IMR-90 (cell line): Measurements from ENCODE around the gene SATL1. TPM values are rescaled to one million over a fixed set of nuclear protein-coding genes. Genes with fewer than 3 reads are reported as not detected.

ENCODE experiments used
- ATAC-seq: fragments of 200-7000 bp; cut with Tn5 transposase; 2 replicates; pipeline ENCODE4 v1.9.1; 2020; ENCODE audit warnings: low read depth, mild to moderate bottlenecking, moderate library complexity
- BruUV-seq: library from RNA; stranded (reverse); fragments of 400-500 nt; replicated peaks from 2 replicates; lab custom pipeline; 2021; lab: Mats Ljungman, UMichigan
- CTCF ChIA-PET: fragments of 300-600 bp; formaldehyde crosslinking; extraction: SDS; loops from one replicate; lab custom pipeline; 2021; ENCODE audit warnings: antibody characterized with exemption; lab: Yijun Ruan, JAX
- POLR2A ChIA-PET: fragments of 300-600 bp; sonication (Branson Sonifier 250); formaldehyde crosslinking; loops from one replicate; lab custom pipeline; 2022; ENCODE audit warnings: antibody characterized with exemption; ENCODE audit not compliant: unreplicated experiment; lab: Charles Lee
- DNase-seq: peaks from one replicate; pipeline ENCODE4 v3.0.0; 2013
- H2AFZ ChIP-seq: replicated peaks from 2 replicates; pipeline ENCODE3; 2013; ENCODE audit warnings: low read length, mild to moderate bottlenecking; ENCODE audit not compliant: poor library complexity
- H2AK5ac ChIP-seq: 2 replicates; pipeline ENCODE4 v1.6.1; 2013; ENCODE audit warnings: low read depth, low read length, inconsistent platforms
- H2AK9ac ChIP-seq: replicated peaks from 2 replicates; pipeline ENCODE3; 2013; ENCODE audit warnings: mild to moderate bottlenecking, low read depth, low read length, moderate library complexity; ENCODE audit not compliant: poor library complexity
- H2BK120ac ChIP-seq: 2 replicates; pipeline ENCODE4 v1.6.1; 2013; ENCODE audit warnings: low read depth, low read length, inconsistent platforms
- H2BK15ac ChIP-seq: 3 replicates; pipeline ENCODE4 v1.6.1; 2013; ENCODE audit warnings: low read depth, low read length, inconsistent platforms
- H2BK20ac ChIP-seq: 2 replicates; pipeline ENCODE4 v1.6.1; 2013; ENCODE audit warnings: low read depth, mild to moderate bottlenecking, inconsistent platforms, low read length, moderate library complexity
- H2BK5ac ChIP-seq: 2 replicates; pipeline ENCODE4 v1.6.1; 2013; ENCODE audit warnings: mild to moderate bottlenecking, low read depth, low read length, inconsistent platforms; ENCODE audit not compliant: poor library complexity, severe bottlenecking
- H3K14ac ChIP-seq: replicated peaks from 2 replicates; pipeline ENCODE4 v1.6.1; 2013; ENCODE audit warnings: low read depth, low read length, inconsistent platforms
- H3K18ac ChIP-seq: 2 replicates; pipeline ENCODE4 v1.6.1; 2013; ENCODE audit warnings: low read depth, low read length, control low read depth
- H3K23ac ChIP-seq: 2 replicates; pipeline ENCODE4 v1.6.1; 2013; ENCODE audit warnings: low read depth, low read length, inconsistent platforms
- H3K27ac ChIP-seq: 2 replicates; pipeline ENCODE4 v1.5.1; 2013; ENCODE audit warnings: mild to moderate bottlenecking, control low read depth, low read length; ENCODE audit not compliant: insufficient read depth
- H3K27me3 ChIP-seq: 2 replicates; pipeline ENCODE4 v1.6.1; 2013; ENCODE audit warnings: low read length; ENCODE audit not compliant: control insufficient read depth, insufficient read depth
- H3K36me3 ChIP-seq: 2 replicates; pipeline ENCODE4 v1.6.1; 2013; ENCODE audit warnings: low read length, mixed read lengths; ENCODE audit not compliant: control insufficient read depth, insufficient read depth
- H3K4ac ChIP-seq: 2 replicates; pipeline ENCODE4 v1.6.1; 2013; ENCODE audit warnings: low read depth, low read length, inconsistent platforms
- H3K4me1 ChIP-seq: 2 replicates; pipeline ENCODE4 v1.6.1; 2013; ENCODE audit warnings: low read length, mixed read lengths; ENCODE audit not compliant: control insufficient read depth, insufficient read depth
- H3K4me2 ChIP-seq: 2 replicates; pipeline ENCODE4 v1.6.1; 2013; ENCODE audit warnings: low read depth, mild to moderate bottlenecking, control low read depth, low read length, moderate library complexity
- H3K4me3 ChIP-seq: 2 replicates; pipeline ENCODE4 v1.5.1; 2013; ENCODE audit warnings: low read depth, mild to moderate bottlenecking, control low read depth, low read length, moderate library complexity; ENCODE audit not compliant: insufficient read depth
- H3K56ac ChIP-seq: 2 replicates; pipeline ENCODE4 v1.6.1; 2013; ENCODE audit warnings: low read length, inconsistent platforms; ENCODE audit not compliant: insufficient read depth; ENCODE audit errors: extremely low read depth
- H3K79me1 ChIP-seq, 2 experiments: 2 replicates each; pipeline ENCODE4 v1.6.1; 2013; ENCODE audit warnings: low read length in 2 of 2, inconsistent platforms in 1 of 2, low read depth in 1 of 2
- H3K9ac ChIP-seq: 2 replicates; pipeline ENCODE4 v1.6.1; 2013; ENCODE audit warnings: low read depth, low read length, control low read depth
- H3K9me1 ChIP-seq: 2 replicates; pipeline ENCODE4 v1.6.1; 2013; ENCODE audit warnings: low read length, inconsistent platforms; ENCODE audit not compliant: insufficient read depth
- H3K9me3 ChIP-seq: 2 replicates; pipeline ENCODE4 v1.6.1; 2013; ENCODE audit warnings: low read length; ENCODE audit not compliant: control insufficient read depth, insufficient read depth
- H4K20me1 ChIP-seq: 2 replicates; pipeline ENCODE4 v1.6.1; 2013; ENCODE audit warnings: low read length, inconsistent platforms; ENCODE audit not compliant: insufficient read depth
- H4K5ac ChIP-seq: 2 replicates; pipeline ENCODE4 v1.6.1; 2013; ENCODE audit warnings: mild to moderate bottlenecking, low read depth, low read length, control low read depth
- H4K8ac ChIP-seq, 2 experiments: 2 replicates each; pipeline ENCODE4 v1.6.1; 2013; ENCODE audit warnings: low read depth in 2 of 2, low read length in 2 of 2, control low read depth in 1 of 2, inconsistent platforms in 1 of 2
- H4K91ac ChIP-seq: 2 replicates; pipeline ENCODE4 v1.6.1; 2013; ENCODE audit warnings: low read depth, low read length, inconsistent platforms; ENCODE audit not compliant: insufficient read depth
- CEBPB ChIP-seq: IDR thresholded peaks from 2 replicates; pipeline ENCODE4 v1.6.1; 2012; ENCODE audit warnings: low read depth, low read length, improper control_type of control experiment
- RCOR1 ChIP-seq: IDR thresholded peaks from 2 replicates; pipeline ENCODE4 v1.6.1; 2012; ENCODE audit warnings: mild to moderate bottlenecking, low read length, improper control_type of control experiment; ENCODE audit not compliant: insufficient replicate concordance
- WGBS, 2 experiments: methylation state at CpG; one replicate each; pipeline versions ENCODE4 v1.1.5 to v1.1.7; 2013; ENCODE audit warnings: missing lambda C conversion rate in 2 of 2; ENCODE audit not compliant: insufficient read length in 1 of 2; ENCODE audit errors: extremely low coverage in 2 of 2; 5-methylcytosine and 5-hydroxymethylcytosine counted together
- dilution Hi-C: fragments of 300-500 bp; cut with HindIII; formaldehyde crosslinking; loops from one replicate; pipeline ENCODE4 v1.14.3; 2018; ENCODE audit warnings: low sequenced_read_pairs; ENCODE audit not compliant: unreplicated experiment
- in situ Hi-C: fragments of 300-500 bp; cut with MboI; formaldehyde crosslinking; loops from 3 replicates; pipeline ENCODE4 v1.14.3; 2019; ENCODE audit warnings: low sequenced_read_pairs, inconsistent platforms, mixed read lengths
- intact Hi-C: fragments of 100-400 bp; cut with micrococcal nuclease; formaldehyde crosslinking; loops from 2 replicates; pipeline ENCODE4 v1.10.0; 2022
- polyA plus RNA-seq, 3 experiments: library from polyadenylated mRNA; depleted of rRNA; stranded (reverse); fragments of >200 nt; gene quantifications; 2 replicates each; pipeline ENCODE4 v1.2.3, GENCODE V29; 2012; ENCODE audit warnings: low replicate concordance in 1 of 3
- total RNA-seq: library from RNA; depleted of rRNA; stranded (reverse); fragments of >200 nt; gene quantifications from 2 replicates; pipeline ENCODE4 v1.2.3, GENCODE V29; 2012

SATL1 gene
- total and polyA plus RNA-seq, 2 of the 4 experiments (the other 2 are of a cell fraction) = not detected

DNA sequence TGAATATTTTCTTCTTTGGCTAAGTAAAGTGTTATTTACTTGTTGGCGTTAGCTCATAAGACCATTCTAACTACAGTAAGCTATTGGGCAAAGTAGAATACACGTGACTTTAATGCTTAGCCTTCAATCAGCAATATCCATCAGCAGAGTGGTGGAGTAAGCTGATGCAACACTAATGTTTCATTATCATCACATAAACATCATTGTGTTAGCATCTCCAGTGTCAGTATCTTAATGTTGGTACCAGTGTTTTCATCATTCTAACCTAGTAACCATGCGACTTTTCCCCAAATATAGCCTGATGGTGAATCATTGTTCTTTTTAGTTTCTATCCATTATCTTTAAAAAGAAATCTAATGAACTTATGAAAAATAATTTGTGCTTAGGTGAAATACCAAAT is 191.4 kb downstream of the SATL1 start:
- CTCF ChIA-PET = interaction anchor here (1.0 to 1.2 kb wide), 2 partner anchors 10 to 145 kb away, joined by 3 read pairs; no protein-coding TSS in a partner anchor
- POLR2A ChIA-PET = no interaction called here
- BruUV-seq = no TSS peak

More for the DNA sequence above, 191.4 kb downstream of the SATL1 start:
- Histone ChIP-seq H2BK120ac (peak overlapping the region; percentile 67), H2AFZ (no peak overlapping the region), H3K4me1 (no peaks in the 10 kb centered on the region), H3K14ac (0 out of 2 replicates have a peak overlapping the region, but pooled peaks have one; percentile 2), H4K91ac (0 out of 2 replicates have a peak overlapping the region, but pooled peaks have one; percentile 26), H3K79me1 (0 out of 4 replicates have a peak, but pooled peaks cover 0 to 4% of the 10 kb centered on the region in 2 experiments), H3K4me3 (no peak overlapping the region), H4K20me1 (no peaks in the 10 kb centered on the region), H3K27ac (no peak overlapping the region), H4K5ac (no peak overlapping the region), H2BK15ac (no peak overlapping the region), H2AK5ac (peak overlapping the region; percentile 9; the same call in 1 of the 2 replicates), H2BK5ac (peak overlapping the region; percentile 91), H3K9me3 (no peaks in the 10 kb centered on the region), H3K27me3 (no peaks in the 10 kb centered on the region), H2AK9ac (no peak overlapping the region), H3K4me2 (no peak overlapping the region), H3K36me3 (no peaks in the 10 kb centered on the region), H4K8ac (peak overlapping the region; percentile 55 to 57; a peak in 3 of 4 replicates), H3K23ac (no peak overlapping the region), H3K4ac (peak overlapping the region; percentile 42; the same call in 1 of the 2 replicates), H3K9ac (no peak overlapping the region), H3K56ac (no peak overlapping the region; the same call in 1 of the 2 replicates), H3K18ac (peak overlapping the region; percentile 20; the same call in 1 of the 2 replicates), H3K9me1 (no peaks in the 10 kb centered on the region), H2BK20ac (peak overlapping the region; percentile 44; the same call in 1 of the 2 replicates)
- DNase-seq (peak; percentile 11), ATAC-seq (peak; percentile 19; the same call in 1 of the 2 replicates)
- TF ChIP-seq RCOR1 = no peak
- TF ChIP-seq CEBPB = peak; percentile 77
- no CpG with 5 or more reads among the region's 3 CpGs for WGBS, 2 experiments
- in situ Hi-C loops = no loop called here
- dilution Hi-C loops = no loop called here
- intact Hi-C loops = loop anchor here (5.0 to 10.0 kb wide), 2 partner anchors 1005 to 1137 kb away; no protein-coding TSS in a partner anchor
